GM21619 (cell line): ENCODE results near the gene KCNC4.

ENCODE experiments used
- ATAC-seq: cut with Tn5 transposase; IDR thresholded peaks from one replicate; pipeline ENCODE4 v1.9.1; 2021; ENCODE audit not compliant: unreplicated experiment

Gene KCNC4

DNA sequence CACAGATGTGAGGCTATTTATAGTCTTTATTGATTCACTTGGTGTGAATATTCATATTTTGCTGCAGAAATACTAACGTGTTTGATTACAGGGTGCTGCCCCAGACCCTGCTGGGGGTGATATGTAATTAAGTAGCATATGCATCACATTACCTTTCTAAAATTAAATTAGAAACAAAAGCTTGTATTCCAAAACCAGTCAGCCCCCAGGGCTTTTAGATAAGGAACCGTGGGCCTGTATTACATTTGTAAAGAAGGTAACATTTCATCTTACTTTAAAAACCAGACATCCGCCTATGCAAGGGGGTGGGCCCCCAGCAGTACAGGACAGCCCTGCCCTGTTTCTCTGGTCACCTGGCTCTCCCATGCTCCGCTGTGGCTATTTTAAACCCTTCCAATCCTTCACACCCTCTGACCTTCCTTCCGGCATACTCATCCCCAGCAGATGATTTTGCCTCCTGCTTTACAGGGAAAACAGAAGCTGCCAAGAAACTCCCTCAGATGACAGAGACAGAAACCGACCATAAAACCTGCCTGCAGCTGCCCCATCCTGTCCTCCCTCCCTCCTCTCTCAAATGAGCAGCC lies 22.0 kb upstream of the KCNC4 start:
- ATAC-seq = no peak

DNA sequence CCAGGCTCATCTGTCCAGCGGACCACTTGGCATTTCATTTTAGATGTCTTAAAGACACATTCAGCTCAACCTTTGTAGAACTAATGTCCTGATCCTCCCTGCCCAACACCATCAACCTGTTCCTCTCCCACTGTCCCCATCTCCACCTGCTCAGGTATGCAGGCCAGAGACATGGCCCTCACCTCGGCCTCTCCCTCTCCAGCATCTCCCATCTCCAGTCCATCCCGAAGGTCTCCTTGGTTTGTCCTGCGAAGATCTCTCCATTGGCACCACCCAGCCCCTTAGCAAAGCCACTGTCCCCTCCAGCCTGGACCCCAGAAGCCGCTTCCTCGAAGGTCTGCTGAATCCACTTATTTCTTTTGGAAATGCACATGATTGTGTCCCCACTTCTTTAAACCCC lies 20.9 kb upstream of the KCNC4 start:
- no peak for ATAC-seq

DNA sequence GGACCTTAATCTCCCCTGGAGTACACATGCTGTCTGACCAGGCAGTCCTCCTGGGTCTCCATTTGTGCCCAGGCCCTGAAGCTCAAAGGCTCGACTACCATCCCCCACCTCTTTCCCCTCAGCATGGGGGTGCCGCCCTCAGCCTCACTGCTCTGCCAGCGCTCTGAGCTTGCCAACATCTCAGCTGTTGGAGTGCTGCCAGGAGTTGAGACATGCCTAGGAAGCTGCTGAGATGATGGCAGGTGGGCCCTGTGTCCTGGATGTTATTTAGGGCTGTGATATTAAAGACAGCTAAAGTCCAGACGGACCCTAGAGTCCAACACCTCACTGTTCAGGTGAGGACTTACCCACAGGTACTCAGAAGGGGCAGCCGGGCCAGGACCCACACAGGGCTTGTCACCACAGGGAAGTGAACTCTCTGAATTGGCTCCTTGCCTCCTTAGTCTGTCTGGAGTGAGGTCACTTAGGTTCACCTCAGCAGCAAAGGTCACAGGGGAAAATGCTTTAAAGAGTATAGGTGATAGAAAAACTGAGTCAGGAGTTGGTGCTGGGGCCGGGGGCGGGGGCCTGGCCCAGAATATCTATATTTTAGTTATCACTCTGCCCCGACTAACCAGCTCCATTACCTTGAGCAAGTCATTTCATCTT lies 19.7 kb upstream of the KCNC4 start:
- ATAC-seq = no peak

DNA sequence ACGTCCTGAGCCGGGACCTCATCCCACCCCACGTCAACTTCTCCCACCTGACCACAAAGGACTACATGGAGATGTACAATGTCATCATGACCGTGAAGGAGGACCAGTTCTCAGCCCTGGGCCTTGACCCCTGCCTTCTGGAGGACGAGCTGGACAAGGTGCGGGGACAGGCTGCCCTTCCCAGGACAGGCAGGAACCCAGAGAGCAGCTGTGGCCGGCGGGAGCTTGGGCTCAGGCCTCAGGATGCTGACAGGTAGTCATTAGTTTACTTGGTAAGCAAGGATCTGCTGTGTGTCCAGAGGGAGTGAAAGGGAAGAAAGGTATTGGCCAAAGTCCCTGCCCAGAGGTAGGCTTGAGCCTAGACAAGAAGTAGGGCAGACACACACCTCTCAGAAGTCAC lies 17.6 kb upstream of the KCNC4 start:
- ATAC-seq = no peak

DNA sequence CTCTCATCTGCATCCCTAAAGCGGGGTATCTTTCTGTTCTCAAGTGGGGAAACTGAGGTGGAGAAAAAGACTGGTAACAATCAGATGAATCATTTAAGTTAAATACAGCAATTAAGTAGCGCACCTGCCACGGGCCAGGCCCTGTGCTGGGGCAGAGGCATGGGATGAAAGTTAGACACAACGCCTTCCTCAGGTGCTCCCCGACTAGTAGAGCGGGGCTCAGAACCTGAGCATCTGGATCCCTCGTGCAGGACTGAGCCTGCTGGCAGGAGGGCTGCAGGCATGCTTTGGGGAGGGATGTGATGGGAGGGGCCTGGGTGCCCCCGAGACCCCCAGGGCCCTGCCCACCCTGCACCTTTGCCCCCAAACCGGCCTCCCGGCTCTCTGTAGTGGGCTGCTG lies 14.9 kb upstream of the KCNC4 start:
- ATAC-seq = no peak

DNA sequence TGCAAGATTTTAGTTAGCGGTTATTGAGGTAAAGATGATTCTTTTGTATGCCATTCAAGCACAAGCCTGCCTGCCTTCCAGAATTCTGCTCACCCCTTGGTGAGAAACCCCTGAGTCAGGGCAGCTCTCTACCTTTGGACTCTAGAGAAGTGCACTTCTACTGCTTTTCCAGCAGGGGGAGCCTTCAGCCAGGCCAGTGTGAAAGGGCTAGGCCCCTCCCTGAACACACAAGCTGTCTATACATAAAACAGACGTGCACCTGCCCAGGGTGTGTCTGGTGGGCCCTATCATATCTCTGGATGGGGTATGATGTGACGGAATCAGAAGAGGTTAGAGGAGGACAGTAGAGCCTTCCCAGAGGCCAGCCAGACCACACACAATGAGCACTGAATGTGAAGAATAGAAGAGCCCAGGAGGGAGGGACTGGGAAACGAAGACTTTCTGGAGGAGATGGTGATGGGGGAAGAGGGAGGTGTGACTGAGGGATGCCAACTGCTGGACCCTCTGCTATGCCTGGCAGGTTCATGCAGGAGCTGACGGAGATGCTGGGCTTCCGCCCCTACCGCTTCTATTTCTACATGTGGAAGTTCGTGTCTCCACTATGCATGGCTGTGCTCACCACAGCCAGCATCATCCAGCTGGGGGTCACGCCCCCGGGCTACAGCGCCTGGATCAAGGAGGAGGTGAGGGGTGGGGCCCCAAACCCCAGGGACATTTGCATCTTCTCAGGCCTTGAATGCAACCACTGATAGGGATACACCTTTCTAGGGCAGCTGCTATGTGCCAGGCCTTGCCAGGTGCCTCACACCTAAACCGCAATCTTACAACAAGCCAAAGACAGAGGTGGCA lies 13.0 kb upstream of the KCNC4 start:
- peak; percentile 69 for ATAC-seq

DNA sequence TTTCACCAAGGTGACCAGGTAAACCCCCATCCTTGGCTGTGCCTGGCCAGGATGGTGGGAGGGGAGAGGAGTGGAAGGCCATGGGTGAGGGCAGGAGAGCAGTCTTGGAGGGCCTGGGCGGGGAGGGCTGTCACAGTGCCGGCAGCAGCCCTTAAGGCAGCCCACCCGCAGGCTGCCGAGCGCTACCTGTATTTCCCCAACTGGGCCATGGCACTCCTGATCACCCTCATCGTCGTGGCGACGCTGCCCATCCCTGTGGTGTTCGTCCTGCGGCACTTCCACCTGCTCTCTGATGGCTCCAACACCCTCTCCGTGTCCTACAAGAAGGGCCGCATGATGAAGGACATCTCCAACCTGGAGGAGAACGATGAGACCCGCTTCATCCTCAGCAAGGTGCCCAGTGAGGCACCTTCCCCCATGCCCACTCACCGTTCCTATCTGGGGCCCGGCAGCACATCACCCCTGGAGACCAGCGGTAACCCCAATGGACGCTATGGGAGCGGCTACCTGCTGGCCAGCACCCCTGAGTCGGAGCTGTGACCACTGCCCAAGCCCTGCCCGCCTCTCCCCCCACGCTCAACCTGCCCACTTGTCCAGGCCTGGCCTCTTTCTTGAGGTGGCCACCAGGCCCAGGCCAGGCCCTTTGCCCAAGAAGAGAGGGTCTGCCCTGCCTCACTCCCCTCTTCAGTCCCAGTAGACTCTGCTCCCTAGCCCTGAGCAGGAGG lies 12.0 kb upstream of the KCNC4 start:
- ATAC-seq = no peak

DNA sequence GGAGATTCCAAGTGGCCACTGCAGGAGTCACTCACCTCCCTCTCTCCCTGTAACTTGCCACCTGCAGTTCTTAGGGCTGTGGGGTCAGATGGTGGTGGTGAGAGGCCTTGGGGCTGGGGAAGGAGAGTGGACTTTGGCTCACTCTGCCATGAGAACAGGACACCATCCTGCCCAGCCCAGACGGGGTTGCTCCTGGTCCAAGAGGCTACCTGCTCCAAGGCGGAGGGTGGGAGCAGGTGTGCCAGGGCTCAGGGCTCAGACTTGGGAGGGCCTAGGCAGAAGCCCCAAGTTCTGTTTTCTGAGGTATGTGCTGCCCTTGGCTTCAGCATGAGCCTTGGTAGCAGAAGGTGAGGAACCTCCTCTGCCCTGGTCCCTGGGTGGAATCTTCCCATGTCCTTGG lies 11.4 kb upstream of the KCNC4 start:
- ATAC-seq = no peak

DNA sequence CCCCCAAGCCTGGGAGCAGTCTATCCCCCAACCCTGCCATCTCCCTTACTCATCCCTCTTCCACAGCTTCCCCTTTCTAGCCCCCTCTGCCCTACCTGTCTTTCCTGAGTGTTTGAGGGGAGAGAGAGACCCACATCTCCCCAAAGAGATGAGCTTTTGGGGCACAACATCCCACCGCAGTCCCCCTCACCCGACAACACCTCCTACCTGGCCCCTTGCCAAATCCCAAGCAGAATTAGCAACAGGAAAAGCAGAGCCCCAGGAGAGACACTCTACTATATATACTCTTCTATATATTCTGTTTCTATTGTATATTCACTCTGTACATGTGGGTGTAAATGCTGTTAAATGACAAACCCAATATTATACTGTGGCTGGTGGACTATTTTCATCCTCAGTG lies 9.9 kb upstream of the KCNC4 start:
- no peak for ATAC-seq

DNA sequence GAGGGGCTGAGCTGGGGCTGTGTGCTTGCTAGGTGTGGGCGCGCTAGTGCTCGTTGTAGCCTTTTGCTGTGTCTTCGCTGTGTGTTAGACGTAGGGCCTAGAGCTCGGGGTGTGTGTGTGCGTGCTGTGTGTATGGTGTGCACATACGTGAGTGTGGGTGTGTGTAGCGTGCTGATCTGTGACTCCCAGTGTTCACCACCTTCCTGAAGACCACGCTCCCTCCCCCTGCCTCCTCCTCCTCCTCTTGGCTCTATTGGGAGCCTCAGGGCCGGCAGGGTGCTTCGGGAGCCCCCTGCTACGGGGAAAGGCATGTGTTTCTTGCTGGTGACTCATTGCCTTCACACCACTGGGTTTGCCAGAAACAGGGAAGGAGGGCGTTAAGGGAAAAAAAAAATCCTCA lies 9.4 kb upstream of the KCNC4 start:
- ATAC-seq = no peak

DNA sequence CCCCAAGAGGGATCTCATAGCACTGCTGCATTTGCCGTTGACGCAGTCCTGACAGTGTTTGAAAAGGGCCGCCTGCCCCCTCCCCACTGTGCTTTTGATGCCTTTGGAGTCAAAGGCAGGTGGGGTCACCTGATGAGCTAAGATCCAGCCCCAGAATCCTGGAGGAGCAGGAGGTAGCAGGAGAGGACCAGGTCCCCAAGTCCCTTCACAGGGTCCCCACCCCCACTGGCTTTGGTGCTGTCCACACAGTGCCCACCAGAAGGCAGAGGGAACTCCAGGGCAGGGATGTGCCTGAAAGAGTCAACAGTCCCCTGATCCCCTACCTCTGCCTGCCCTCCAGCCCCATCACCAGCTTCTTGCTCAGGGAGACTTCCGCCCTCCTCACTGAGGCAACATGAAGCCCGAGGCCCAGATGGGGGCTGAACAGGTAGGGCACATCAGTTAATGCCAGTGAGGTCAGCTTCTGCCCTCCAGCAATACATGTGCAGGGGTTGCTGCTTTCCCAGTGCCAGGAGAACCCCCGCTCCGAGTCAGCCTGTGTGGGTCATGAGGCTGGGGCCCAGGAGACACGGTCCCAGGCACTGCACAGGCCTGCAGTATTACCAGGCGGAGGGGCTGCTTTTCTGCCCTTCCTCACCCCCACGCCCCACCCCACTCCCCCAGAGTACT lies 8.8 kb upstream of the KCNC4 start:
- ATAC-seq = no peak

DNA sequence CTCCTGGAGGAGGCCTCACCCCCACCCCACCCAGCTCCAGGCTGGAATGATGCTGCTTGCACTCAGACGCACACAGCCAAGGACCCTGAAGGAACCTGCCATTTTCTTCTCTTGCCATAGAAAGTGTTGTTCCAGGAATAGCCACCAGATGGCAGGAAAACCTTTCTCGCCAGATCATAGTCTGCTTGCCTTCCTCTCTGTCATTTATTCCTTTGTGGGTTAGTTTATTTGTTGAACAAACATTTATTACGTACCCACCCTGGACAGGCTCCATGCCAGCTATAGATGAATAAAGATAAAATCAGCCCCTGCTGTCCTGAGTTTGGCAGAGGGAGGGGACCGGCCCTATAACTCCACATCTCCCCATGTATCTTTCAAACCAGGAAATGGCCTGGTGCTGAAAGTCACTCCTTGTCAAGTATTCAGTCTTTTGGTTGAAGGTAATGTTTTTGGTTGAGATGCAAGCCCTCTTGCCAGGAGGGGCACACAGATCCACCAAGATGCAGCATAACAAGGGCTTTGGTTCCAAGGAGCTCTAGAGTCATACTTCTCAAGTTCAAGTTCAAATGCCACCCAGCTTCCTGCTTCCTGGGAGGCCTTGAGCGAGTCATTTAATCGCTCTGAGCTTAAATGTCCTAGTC lies 7.0 kb upstream of the KCNC4 start:
- no peak for ATAC-seq

DNA sequence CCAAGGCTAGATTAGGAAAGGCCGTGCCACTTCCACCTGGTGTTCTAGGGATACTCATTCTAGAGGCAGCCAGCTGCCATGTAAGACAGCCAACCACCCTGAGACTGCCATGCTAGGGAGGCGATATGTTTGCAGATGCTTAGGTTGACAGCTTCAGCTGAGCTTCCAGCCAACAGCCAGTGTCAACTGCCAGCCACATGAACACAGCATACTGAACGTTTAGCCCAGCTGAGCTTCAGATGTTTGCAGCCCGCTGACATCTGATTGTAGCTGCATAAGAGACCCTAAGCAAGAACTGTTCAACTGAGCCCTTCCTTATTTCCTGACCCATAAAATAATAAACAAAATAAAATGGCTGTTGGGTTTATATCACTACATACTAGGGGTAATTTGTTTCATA lies 5.0 kb upstream of the KCNC4 start:
- no peak for ATAC-seq

DNA sequence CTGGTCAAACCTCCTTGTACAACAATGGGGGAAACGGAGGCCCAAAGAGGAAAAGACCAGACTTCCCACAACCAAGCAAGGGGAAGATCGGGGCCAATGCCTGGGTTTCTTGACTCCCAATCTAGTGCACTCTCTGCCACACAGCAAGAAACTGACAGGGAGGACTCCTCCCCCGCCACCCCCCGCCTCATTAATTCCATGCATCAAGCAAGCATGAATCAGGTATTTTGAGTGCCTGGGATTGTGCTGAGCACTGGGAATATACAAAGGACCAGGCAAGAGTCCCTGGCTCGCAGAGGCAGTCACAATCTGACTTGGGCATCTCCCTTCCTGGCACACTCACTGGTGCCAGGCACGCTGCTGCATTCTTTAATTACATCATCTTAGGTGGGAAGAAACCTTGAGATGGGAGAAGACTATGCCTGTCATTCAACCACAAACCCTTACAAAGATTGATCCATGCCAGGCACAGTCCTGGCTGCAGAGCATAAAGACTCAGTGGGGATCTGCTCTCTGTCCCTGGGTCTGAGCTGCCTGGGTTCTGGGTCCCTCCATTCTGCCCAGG lies 4.4 kb upstream of the KCNC4 start:
- no peak for ATAC-seq

DNA sequence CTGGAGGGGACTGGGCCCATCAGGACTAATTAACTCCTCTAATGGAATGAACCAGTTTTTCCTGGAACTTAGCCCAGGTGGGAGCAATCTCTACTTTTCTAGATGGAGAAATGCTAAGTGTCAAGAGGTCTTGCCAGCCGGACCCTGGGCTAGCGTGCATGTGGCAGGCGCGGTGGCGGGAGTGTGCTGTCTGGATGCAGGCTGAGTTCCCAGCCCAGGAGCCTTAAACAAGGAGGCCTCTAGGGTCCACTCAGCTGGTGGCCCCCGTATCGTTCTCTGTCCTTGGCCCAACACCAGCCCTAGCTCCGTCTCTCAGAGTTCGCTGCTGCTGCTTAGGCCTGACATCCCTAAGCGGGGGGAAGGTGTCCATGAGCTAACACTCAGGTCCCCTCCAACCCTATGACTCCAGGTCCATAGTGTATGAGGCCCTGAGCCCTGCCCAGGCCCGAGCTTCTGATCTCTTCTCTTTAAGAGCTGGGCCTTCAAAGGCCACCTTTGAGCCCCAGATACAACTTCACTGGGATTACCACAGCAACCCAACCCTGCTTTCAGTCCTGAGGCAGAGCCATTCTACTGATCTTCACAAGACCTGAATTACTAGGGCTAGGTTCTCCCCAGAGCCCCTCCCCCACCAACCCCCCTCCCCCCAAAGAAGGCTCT lies 3.7 kb upstream of the KCNC4 start:
- ATAC-seq = no peak

DNA sequence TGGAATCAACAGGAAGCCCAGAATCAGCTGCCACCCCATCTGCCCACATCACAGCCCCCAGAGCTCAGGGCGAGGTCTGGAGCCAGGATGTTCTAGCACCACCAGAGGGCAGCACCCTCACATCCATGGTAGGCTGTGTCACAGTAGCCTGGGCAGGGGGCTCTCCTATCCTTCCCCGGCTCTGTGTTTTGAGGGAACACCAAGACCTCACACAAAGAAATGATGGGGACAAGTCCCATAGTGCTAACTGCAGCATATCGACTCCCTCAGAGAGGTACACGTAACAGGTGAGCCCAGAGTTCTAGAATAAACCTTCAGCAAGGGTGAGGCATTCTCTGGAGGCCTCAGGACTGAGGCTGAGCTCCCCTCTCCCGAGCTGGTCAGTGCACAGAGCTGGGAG lies 2.3 kb upstream of the KCNC4 start:
- ATAC-seq = no peak

DNA sequence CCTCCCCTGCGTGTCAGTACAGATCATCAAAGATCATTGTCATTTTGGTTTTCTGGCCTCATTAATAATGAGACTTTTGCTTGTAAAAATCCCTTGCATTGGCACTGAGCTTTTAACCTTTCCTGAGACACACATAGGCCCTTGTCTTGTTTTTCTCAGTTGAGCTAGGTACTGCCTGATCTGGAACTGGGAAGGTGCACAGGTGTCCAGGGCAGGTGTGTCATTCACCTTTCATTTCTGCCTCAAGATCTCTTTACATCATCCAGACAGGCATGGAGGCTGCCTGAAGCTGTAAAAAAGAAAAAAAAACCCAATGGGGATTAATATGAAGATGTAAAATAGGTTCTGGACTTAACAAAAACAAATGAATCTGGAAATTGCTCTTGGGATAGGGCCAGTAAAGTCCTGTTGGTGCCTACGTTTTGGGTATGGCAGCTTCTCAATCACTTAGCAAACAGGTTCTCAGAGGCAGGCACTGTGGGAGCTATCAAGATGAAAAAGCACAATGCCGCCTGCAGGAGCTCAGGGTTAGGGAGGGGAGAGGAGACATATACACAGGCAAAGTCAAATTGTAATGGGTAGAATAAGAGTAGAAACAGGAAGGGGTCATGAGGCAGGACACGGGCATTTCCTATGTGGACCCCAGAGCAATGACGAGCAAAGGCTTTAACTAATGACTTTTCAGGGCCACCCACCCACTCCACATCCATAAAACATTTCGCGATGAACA lies 1.0 kb upstream of the KCNC4 start:
- ATAC-seq = no peak

DNA sequence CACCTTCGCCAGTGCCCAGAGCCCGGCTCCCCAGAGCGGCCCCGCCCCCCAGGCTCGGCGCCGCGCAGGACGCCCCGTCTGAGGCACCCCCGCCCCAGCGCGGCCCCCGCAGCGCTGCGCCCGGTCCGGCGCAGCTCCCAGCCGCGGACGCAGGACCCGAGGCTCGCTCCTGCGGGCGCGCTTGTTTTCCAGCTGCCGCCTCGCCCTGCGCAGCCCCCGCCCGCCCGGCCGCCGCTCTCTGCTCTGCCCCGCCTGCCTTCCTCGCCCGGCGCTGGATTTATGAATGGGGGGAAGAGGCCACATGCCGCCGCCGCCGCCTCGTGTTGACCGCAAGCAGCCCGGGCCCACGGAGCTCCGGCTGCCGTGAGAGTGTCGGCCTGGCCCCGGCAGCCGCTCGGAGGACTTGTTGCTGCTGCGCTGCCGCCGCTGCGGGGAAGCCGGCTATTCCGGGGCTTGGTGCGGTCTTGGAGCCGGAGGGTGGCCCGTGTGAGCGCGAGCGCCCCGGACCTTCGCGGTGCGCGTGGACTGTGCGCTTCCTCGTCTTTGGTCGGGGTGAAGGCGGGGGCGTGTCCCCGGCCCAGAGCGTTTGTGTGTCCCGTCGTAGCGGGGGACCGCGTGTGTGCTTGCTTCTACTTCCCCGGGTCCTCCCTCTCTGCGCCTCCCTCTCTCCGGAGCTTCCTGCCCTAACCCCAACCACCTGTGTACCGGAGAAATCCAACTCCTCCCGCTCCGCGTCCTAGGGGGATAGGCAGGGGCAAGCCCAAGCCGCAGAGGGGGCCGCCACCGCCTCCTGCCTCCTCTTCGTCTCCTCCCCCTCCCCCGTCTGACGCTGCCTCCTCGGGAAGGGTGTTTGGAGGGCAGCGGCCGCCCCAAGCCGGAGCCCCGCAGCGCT lies 736 bp downstream of the KCNC4 start:
- peak; percentile 6 for ATAC-seq
